Embryonic facial prominence (tissue), 1 donor: ENCODE data around the gene DPT.
"Not testable (repeated sequence)": the region's sequence is repeated elsewhere in the genome, so short reads cannot be mapped to it uniquely, and the experiment has no call there.

Source experiments
- DNase-seq: peaks from one replicate; pipeline ENCODE4 v3.0.0-alpha.2; 2016; ENCODE audit errors: extremely low spot score

Gene DPT

GRCh38 chr1:168728473-168729404 lies at the start of gene DPT:
TSS of gene DPT (minus strand) at chr1:168729206. CDS start at chr1:168729174, 32 bp downstream.
- DNase-seq: peak; percentile 34

- DNase-seq: no peak
Observed at GRCh38 chr1:168775366-168775765, 46.4 kb upstream of the DPT start.

GRCh38 chr1:168774241-168774640 lies 45.2 kb upstream of the DPT start:
- DNase-seq: no peak

GRCh38 chr1:168772428-168773060 lies 43.5 kb upstream of the DPT start:
- no peak for DNase-seq

- no peak for DNase-seq
Observed at GRCh38 chr1:168771104-168771630, 42.2 kb upstream of the DPT start.

- not testable (repeated sequence) for DNase-seq
Observed at GRCh38 chr1:168769893-168770292, 40.9 kb upstream of the DPT start.

GRCh38 chr1:168767894-168768584 lies 39.0 kb upstream of the DPT start:
- DNase-seq: no peak

- DNase-seq: no peak
Observed at GRCh38 chr1:168766568-168766967, 37.6 kb upstream of the DPT start.

GRCh38 chr1:168763031-168763430 lies 34.0 kb upstream of the DPT start:
- no peak for DNase-seq

- DNase-seq: no peak
Observed at GRCh38 chr1:168762473-168762872, 33.5 kb upstream of the DPT start.

GRCh38 chr1:168760781-168761180 lies 31.8 kb upstream of the DPT start:
- no peak for DNase-seq

GRCh38 chr1:168760241-168760640 lies 31.2 kb upstream of the DPT start:
- no peak for DNase-seq

- no peak for DNase-seq
Observed at GRCh38 chr1:168759077-168759476, 30.1 kb upstream of the DPT start.

- no peak for DNase-seq
Observed at GRCh38 chr1:168758503-168758902, 29.5 kb upstream of the DPT start.

- no peak for DNase-seq
Observed at GRCh38 chr1:168755800-168756418, 26.9 kb upstream of the DPT start.

- DNase-seq: no peak
Observed at GRCh38 chr1:168752171-168752832, 23.3 kb upstream of the DPT start.

- no peak for DNase-seq
Observed at GRCh38 chr1:168751195-168751650, 22.2 kb upstream of the DPT start.

- no peak for DNase-seq
Observed at GRCh38 chr1:168742994-168743650, 14.1 kb upstream of the DPT start.

- no peak for DNase-seq
Observed at GRCh38 chr1:168742386-168742785, 13.4 kb upstream of the DPT start.

GRCh38 chr1:168739908-168740307 lies 10.9 kb upstream of the DPT start:
- DNase-seq: no peak

GRCh38 chr1:168736520-168736919 lies 7.5 kb upstream of the DPT start:
- no peak for DNase-seq
